ENCODE data around the gene TOM1. TPM values are rescaled to one million over a fixed set of nuclear protein-coding genes. Genes with fewer than 3 reads are reported as not detected.

Gene TOM1
- total and polyA plus RNA-seq, 2 of the 13 experiments (the other 11 are each of a cell fraction or from before 2014, with no cell fraction given): 30.8 to 87.3 TPM

DNA sequence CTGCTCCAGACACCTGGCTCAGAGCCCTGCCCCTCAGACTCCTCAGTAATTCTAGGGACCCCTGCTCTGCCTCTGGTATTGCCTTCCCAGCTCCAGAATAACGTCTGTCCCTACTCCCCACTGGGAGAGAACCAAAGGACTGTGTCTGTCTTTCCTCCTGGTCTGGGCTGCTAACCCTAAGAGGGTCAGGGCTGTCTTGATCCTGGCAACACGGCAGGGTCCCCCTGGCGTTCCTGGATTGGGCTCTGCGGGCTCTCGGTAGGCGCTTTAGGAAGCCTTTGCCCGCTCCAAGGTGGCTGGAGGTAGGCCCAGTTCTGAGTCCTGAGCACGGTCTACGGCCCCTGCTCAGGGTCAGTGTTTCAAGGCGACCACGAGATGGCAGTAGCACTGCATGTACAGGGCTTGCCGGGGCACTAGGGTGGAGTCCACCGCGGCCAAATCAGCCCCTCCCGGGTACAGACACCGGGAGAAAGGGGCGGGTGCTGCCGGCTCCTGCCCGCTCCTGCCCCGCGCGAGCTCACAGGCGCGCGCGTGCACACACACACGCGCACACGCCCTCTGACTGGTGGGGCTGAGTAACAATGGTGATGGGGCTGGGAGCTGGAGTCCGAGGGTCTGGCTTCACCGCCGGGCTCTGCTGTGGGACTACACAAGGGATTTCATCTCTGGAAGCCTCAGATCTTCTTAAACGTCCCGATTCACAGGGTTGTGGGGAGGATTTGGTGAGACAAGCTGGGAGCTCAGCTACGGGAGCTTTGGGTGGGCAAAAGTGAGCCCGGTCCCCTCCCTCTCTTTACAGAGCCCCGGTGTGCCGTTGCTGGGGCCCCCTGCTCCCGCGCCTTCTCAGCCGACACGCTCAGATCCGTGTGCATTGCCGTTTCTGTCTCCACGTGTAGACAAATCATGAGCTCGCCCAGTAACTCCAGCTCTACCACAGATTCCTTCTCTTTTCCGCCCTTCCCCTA, 51.1 kb downstream of the TOM1 start (continued):
- TF ChIP-seq, protein P1, sequence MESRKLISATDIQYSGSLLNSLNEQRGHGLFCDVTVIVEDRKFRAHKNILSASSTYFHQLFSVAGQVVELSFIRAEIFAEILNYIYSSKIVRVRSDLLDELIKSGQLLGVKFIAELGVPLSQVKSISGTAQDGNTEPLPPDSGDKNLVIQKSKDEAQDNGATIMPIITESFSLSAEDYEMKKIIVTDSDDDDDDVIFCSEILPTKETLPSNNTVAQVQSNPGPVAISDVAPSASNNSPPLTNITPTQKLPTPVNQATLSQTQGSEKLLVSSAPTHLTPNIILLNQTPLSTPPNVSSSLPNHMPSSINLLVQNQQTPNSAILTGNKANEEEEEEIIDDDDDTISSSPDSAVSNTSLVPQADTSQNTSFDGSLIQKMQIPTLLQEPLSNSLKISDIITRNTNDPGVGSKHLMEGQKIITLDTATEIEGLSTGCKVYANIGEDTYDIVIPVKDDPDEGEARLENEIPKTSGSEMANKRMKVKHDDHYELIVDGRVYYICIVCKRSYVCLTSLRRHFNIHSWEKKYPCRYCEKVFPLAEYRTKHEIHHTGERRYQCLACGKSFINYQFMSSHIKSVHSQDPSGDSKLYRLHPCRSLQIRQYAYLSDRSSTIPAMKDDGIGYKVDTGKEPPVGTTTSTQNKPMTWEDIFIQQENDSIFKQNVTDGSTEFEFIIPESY (CRISPR knock-in tag; IDR thresholded peaks at IDR 0.05): peak; percentile 29; the same call in 1 of the 2 replicates
- TF ChIP-seq CENPT (CRISPR knock-in tag; IDR thresholded peaks at IDR 0.05; ENCODE audit: low read depth): no peak
- peak; percentile 42 for TF ChIP-seq MAF1 (CRISPR knock-in tag; IDR thresholded peaks at IDR 0.05; ENCODE audit: borderline replicate concordance)
- TF ChIP-seq SCMH1 (CRISPR knock-in tag; IDR thresholded peaks at IDR 0.05; ENCODE audit: borderline replicate concordance): no peak
- no peak for TF ChIP-seq EHMT2 (IDR thresholded peaks at IDR 0.05; ENCODE audit: borderline replicate concordance, low read depth, low read length)
- TF ChIP-seq NCOA2 (CRISPR knock-in tag; IDR thresholded peaks at IDR 0.05): peak; percentile 19; the same call in 1 of the 2 replicates
- TF ChIP-seq ZFP37 (CRISPR knock-in tag; IDR thresholded peaks at IDR 0.05; ENCODE audit: borderline replicate concordance): peak; percentile 58; the same call in 1 of the 2 replicates
- peak; percentile 50; the same call in 1 of the 2 replicates for TF ChIP-seq KLF9 (CRISPR knock-in tag; IDR thresholded peaks at IDR 0.05; ENCODE audit: low read depth)
- TF ChIP-seq NR3C1 (CRISPR knock-in tag; IDR thresholded peaks at IDR 0.05): no peak
- TF ChIP-seq TOE1 (CRISPR knock-in tag; IDR thresholded peaks at IDR 0.05): peak; percentile 63; the same call in 1 of the 2 replicates
- TF ChIP-seq ZMAT3 (CRISPR knock-in tag; conservative IDR thresholded peaks at IDR 0.05): no peak
- TF ChIP-seq ERF (CRISPR knock-in tag; IDR thresholded peaks at IDR 0.05): peak; percentile 50; the same call in 1 of the 2 replicates
- TF ChIP-seq, protein P2, sequence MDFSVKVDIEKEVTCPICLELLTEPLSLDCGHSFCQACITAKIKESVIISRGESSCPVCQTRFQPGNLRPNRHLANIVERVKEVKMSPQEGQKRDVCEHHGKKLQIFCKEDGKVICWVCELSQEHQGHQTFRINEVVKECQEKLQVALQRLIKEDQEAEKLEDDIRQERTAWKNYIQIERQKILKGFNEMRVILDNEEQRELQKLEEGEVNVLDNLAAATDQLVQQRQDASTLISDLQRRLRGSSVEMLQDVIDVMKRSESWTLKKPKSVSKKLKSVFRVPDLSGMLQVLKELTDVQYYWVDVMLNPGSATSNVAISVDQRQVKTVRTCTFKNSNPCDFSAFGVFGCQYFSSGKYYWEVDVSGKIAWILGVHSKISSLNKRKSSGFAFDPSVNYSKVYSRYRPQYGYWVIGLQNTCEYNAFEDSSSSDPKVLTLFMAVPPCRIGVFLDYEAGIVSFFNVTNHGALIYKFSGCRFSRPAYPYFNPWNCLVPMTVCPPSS (IDR thresholded peaks at IDR 0.05): no peak
- no peak for TF ChIP-seq NBN (conservative IDR thresholded peaks at IDR 0.05)
- TF ChIP-seq, protein P3, sequence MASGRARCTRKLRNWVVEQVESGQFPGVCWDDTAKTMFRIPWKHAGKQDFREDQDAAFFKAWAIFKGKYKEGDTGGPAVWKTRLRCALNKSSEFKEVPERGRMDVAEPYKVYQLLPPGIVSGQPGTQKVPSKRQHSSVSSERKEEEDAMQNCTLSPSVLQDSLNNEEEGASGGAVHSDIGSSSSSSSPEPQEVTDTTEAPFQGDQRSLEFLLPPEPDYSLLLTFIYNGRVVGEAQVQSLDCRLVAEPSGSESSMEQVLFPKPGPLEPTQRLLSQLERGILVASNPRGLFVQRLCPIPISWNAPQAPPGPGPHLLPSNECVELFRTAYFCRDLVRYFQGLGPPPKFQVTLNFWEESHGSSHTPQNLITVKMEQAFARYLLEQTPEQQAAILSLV (CRISPR knock-in tag; IDR thresholded peaks at IDR 0.05; ENCODE audit: borderline replicate concordance): peak; percentile 52; the same call in 1 of the 2 replicates
- no peak for TF ChIP-seq TAF15 (IDR thresholded peaks at IDR 0.05; ENCODE audit: low read depth, low read length, poor library complexity, severe bottlenecking)
- no peak for TF ChIP-seq ARNT (IDR thresholded peaks at IDR 0.05)
- TF ChIP-seq ZNF282 (IDR thresholded peaks at IDR 0.05; ENCODE audit: partially characterized antibody): no peak
- peak; percentile 53; the same call in 1 of the 2 replicates for TF ChIP-seq ZNF451 (CRISPR knock-in tag; IDR thresholded peaks at IDR 0.05)
- no peak for TF ChIP-seq ZNF460 (CRISPR knock-in tag; IDR thresholded peaks at IDR 0.05; ENCODE audit: borderline replicate concordance)
- TF ChIP-seq, protein P4, sequence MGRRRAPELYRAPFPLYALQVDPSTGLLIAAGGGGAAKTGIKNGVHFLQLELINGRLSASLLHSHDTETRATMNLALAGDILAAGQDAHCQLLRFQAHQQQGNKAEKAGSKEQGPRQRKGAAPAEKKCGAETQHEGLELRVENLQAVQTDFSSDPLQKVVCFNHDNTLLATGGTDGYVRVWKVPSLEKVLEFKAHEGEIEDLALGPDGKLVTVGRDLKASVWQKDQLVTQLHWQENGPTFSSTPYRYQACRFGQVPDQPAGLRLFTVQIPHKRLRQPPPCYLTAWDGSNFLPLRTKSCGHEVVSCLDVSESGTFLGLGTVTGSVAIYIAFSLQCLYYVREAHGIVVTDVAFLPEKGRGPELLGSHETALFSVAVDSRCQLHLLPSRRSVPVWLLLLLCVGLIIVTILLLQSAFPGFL (CRISPR knock-in tag; IDR thresholded peaks at IDR 0.05): no peak
- peak; percentile 46; the same call in 1 of the 2 replicates for TF ChIP-seq HDAC2 (CRISPR knock-in tag; IDR thresholded peaks at IDR 0.05)
- peak; percentile 52; the same call in 1 of the 2 replicates for TF ChIP-seq FOXA3 (CRISPR knock-in tag; IDR thresholded peaks at IDR 0.05)
- TF ChIP-seq HNRNPK (IDR thresholded peaks at IDR 0.05; ENCODE audit: low read depth, low read length, poor library complexity, severe bottlenecking): no peak
- peak; percentile 54; the same call in 1 of the 2 replicates for TF ChIP-seq ZNF501 (CRISPR knock-in tag; IDR thresholded peaks at IDR 0.05)
